ENCODE measurements around the gene FAM184B.

Gene FAM184B

DNA sequence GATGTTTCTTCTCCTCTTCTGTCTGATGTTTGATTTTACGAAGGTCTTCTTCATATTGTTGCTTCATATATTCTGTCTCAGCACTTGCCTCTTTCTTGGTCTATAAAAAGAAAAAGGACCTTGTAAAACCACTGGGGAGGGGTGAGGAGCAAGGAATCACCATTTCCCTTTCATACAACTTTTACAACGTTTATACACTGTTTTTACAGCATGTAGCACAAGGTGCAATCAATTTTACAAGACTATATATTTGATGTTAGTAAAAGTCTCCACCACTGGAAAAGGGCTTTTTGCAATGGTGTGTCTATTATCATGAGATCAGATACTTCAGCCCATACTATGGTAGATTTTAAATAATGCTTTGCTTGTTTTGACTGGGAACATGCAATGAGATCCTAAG, 76.3 kb downstream of the FAM184B start:
- DNase-seq (ENCODE audit: low read depth, low spot score), result no peak
- TF ChIP-seq CTCF (IDR thresholded peaks at IDR 0.05; ENCODE audit: low read depth, low read length), result no peak
- no peak overlapping the region for H3K4me3 ChIP-seq (ENCODE audit: low read depth, low read length)
- in situ Hi-C loops (cut with HindIII; ENCODE audit: low sequenced_read_pairs), result no loop called here

- TF ChIP-seq CTCF (IDR thresholded peaks at IDR 0.05; ENCODE audit: low read depth, low read length), result no peak
- in situ Hi-C loops (cut with HindIII; ENCODE audit: low sequenced_read_pairs), result no loop called here
- DNase-seq (ENCODE audit: low read depth, low spot score), result no peak
- H3K4me3 ChIP-seq (ENCODE audit: low read depth, low read length), result no peak overlapping the region
These were observed 77.3 kb downstream of the FAM184B start for GRCh38 chr4:17704020-17704650.

- no peak overlapping the region for H3K4me3 ChIP-seq (ENCODE audit: low read depth, low read length)
- in situ Hi-C loops (cut with HindIII; ENCODE audit: low sequenced_read_pairs), result no loop called here
- TF ChIP-seq CTCF (IDR thresholded peaks at IDR 0.05; ENCODE audit: low read depth, low read length), result no peak
- no peak for DNase-seq (ENCODE audit: low read depth, low spot score)
These were observed 78.8 kb downstream of the FAM184B start for GRCh38 chr4:17702641-17703040.

- no peak for TF ChIP-seq CTCF (IDR thresholded peaks at IDR 0.05; ENCODE audit: low read depth, low read length)
- no peak overlapping the region for H3K4me3 ChIP-seq (ENCODE audit: low read depth, low read length)
- in situ Hi-C loops (cut with HindIII; ENCODE audit: low sequenced_read_pairs), result no loop called here
- no peak for DNase-seq (ENCODE audit: low read depth, low spot score)
These were observed 79.5 kb downstream of the FAM184B start for GRCh38 chr4:17701882-17702281.

GRCh38 chr4:17701138-17701839, 80.1 kb downstream of the FAM184B start:
- H3K4me3 ChIP-seq (ENCODE audit: low read depth, low read length), result no peak overlapping the region
- DNase-seq (ENCODE audit: low read depth, low spot score), result no peak
- in situ Hi-C loops (cut with HindIII; ENCODE audit: low sequenced_read_pairs), result no loop called here
- no peak for TF ChIP-seq CTCF (IDR thresholded peaks at IDR 0.05; ENCODE audit: low read depth, low read length)

DNA sequence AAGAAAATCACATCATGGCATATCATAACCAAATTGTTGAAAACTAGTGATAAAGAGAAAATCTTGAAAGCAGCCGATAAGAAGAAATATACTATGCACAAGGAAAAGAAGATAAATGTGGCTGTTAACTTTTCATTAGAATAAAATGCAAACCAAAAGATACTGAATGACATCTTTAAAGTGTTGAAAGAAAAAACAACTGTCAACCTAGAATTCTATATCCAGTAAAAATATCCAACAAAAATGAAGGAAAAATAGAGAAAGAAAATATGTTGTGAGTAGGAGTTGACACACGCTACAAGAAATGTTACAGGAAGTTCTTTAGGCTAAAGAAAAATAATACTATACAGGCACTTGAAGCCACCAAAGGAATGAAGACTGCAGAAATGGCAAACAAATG, 82.0 kb downstream of the FAM184B start:
- DNase-seq (ENCODE audit: low read depth, low spot score), result no peak
- TF ChIP-seq CTCF (IDR thresholded peaks at IDR 0.05; ENCODE audit: low read depth, low read length), result no peak
- in situ Hi-C loops (cut with HindIII; ENCODE audit: low sequenced_read_pairs), result no loop called here
- no peak overlapping the region for H3K4me3 ChIP-seq (ENCODE audit: low read depth, low read length)
